Left ventricle myocardium inferior (tissue), 1 donor: ENCODE data around the gene OR11A1. TPM values are rescaled to one million over a fixed set of nuclear protein-coding genes. Genes with fewer than 3 reads are reported as not detected.

Source experiments
- DNase-seq: peaks from one replicate; pipeline ENCODE4 v3.0.0-alpha.2; 2020
- H3K27ac ChIP-seq: fragments of 200-600 bp; replicated peaks from 2 replicates; pipeline ENCODE4 v1.8.0; 2021
- H3K27me3 ChIP-seq: fragments of 200-600 bp; 2 replicates; pipeline ENCODE4 v1.8.0; 2021; ENCODE audit warnings: low read depth
- H3K36me3 ChIP-seq: fragments of 200-600 bp; 2 replicates; pipeline ENCODE4 v1.8.0; 2021
- H3K4me1 ChIP-seq: fragments of 200-600 bp; 2 replicates; pipeline ENCODE4 v1.8.0; 2021
- H3K4me3 ChIP-seq: fragments of 200-600 bp; 2 replicates; pipeline ENCODE4 v1.8.0; 2021; ENCODE audit warnings: mild to moderate bottlenecking, moderate library complexity
- H3K9me3 ChIP-seq: fragments of 200-600 bp; replicated peaks from 2 replicates; pipeline ENCODE4 v1.8.0; 2021
- intact Hi-C: fragments of 100-400 bp; cut with micrococcal nuclease; formaldehyde crosslinking; loops from one replicate; pipeline ENCODE4 v1.11.0; 2022
- total RNA-seq: library from RNA; stranded (reverse); fragmentation: NEBNext Ultra II Directional; extraction: Animal tissue kit (Norgen Biotek cat#: 25700); gene quantifications from one replicate; pipeline ENCODE4 v1.2.1, GENCODE V29; 2021
- TF ChIP-seq, protein P1 (sequence below): fragments of 200-600 bp; IDR thresholded peaks from 2 replicates; pipeline ENCODE4 v1.8.0; 2021; ENCODE audit warnings: antibody characterized with exemption, mild to moderate bottlenecking, borderline replicate concordance
- donor health status: DM: no; HTN: yes; CAD: no; lungs with severe emphysema.

The OR11A1 gene
- total RNA-seq, 1 donor from 2014 or later, result not detected

DNA sequence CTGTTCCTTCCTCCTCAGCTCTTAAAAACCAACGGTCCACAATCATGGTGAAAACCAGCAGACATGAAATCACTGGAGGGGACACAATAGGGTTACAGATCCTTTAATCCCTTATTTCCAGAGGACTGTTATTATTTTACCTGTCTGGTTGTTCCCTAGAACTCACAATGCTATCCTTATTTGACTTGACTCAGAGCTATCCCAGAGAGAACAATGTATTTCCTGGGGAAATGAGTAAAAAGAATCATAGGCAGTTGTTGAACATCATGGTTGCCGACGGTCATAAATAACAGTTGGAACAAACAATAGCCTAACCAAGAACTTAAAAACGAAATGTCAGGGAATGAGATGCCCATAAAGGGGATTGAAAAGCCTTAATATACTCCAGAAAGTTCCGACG lies 9.4 kb upstream of the OR11A1 start:
- H3K4me3 ChIP-seq, result no peak overlapping the region
- no peaks in the 10 kb centered on the region for H3K9me3 ChIP-seq
- H3K27me3 ChIP-seq, result peaks cover 30% of the 10 kb centered on the region
- intact Hi-C loops, result no loop called here
- no peak for DNase-seq
- no peaks in the 10 kb centered on the region for H3K4me1 ChIP-seq
- H3K27ac ChIP-seq, result no peak overlapping the region
- TF ChIP-seq, protein P1, sequence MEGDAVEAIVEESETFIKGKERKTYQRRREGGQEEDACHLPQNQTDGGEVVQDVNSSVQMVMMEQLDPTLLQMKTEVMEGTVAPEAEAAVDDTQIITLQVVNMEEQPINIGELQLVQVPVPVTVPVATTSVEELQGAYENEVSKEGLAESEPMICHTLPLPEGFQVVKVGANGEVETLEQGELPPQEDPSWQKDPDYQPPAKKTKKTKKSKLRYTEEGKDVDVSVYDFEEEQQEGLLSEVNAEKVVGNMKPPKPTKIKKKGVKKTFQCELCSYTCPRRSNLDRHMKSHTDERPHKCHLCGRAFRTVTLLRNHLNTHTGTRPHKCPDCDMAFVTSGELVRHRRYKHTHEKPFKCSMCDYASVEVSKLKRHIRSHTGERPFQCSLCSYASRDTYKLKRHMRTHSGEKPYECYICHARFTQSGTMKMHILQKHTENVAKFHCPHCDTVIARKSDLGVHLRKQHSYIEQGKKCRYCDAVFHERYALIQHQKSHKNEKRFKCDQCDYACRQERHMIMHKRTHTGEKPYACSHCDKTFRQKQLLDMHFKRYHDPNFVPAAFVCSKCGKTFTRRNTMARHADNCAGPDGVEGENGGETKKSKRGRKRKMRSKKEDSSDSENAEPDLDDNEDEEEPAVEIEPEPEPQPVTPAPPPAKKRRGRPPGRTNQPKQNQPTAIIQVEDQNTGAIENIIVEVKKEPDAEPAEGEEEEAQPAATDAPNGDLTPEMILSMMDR, result no peak
- no peaks in the 10 kb centered on the region for H3K36me3 ChIP-seq

DNA sequence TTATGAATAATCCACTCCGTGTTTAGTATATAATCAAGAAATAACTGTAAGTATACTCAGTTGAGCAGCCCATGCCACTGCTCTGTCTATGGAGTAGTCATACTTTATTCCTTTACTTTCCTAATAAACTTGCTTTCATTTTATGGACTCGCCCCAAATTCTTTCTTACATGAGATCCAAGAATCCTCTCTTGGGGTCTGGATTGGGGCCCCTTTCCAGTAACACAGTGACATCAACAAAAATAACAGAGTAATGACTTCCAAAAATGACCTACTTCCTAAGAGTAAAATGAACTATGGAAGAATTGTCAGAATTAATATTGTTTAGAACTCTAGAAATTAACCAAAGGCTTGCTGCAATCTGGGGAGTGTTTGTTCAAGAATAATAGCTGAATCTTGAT lies 8.9 kb upstream of the OR11A1 start:
- H3K4me3 ChIP-seq, result no peak overlapping the region
- intact Hi-C loops, result no loop called here
- TF ChIP-seq, protein P1, result no peak
- DNase-seq, result no peak
- H3K27me3 ChIP-seq, result peaks cover 30% of the 10 kb centered on the region
- H3K27ac ChIP-seq, result no peak overlapping the region
- H3K4me1 ChIP-seq, result no peaks in the 10 kb centered on the region
- no peaks in the 10 kb centered on the region for H3K9me3 ChIP-seq
- H3K36me3 ChIP-seq, result no peaks in the 10 kb centered on the region

DNA sequence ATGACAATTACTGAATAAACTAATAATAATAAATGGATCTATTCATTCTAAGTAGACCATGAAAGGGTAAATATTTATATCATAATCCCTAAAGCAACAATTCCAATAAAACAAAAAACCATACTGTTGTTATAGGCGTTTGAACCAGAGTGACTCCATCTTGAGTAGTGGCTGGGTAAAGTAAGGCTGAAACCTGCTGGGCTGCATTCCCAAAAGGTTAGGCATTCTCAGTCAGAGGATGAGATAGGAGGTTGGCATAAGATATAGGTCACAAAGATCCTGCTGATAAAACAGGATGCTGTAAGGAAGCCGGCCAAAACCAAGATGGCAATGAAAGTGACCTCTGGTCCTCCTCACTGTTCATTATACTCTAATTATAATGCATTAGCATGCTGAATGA lies 8.4 kb upstream of the OR11A1 start:
- no peak for DNase-seq
- Histone ChIP-seq H3K27me3 (peaks cover 30% of the 10 kb centered on the region), H3K9me3 (no peaks in the 10 kb centered on the region), H3K27ac (no peak overlapping the region), H3K4me3 (no peak overlapping the region), H3K36me3 (no peaks in the 10 kb centered on the region), H3K4me1 (no peaks in the 10 kb centered on the region)
- intact Hi-C loops, result no loop called here
- TF ChIP-seq, protein P1, result no peak

DNA sequence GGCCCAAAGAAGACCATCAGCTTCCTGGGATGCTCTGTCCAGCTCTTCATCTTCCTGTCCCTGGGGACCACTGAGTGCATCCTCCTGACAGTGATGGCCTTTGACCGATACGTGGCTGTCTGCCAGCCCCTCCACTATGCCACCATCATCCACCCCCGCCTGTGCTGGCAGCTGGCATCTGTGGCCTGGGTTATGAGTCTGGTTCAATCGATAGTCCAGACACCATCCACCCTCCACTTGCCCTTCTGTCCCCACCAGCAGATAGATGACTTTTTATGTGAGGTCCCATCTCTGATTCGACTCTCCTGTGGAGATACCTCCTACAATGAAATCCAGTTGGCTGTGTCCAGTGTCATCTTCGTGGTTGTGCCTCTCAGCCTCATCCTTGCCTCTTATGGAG lies 5.2 kb upstream of the OR11A1 start:
- Histone ChIP-seq H3K9me3 (no peaks in the 10 kb centered on the region), H3K27me3 (peaks cover 27% of the 10 kb centered on the region), H3K4me3 (no peak overlapping the region), H3K27ac (no peak overlapping the region), H3K36me3 (no peaks in the 10 kb centered on the region), H3K4me1 (no peaks in the 10 kb centered on the region)
- no peak for DNase-seq
- TF ChIP-seq, protein P1, result no peak
- intact Hi-C loops, result no loop called here

DNA sequence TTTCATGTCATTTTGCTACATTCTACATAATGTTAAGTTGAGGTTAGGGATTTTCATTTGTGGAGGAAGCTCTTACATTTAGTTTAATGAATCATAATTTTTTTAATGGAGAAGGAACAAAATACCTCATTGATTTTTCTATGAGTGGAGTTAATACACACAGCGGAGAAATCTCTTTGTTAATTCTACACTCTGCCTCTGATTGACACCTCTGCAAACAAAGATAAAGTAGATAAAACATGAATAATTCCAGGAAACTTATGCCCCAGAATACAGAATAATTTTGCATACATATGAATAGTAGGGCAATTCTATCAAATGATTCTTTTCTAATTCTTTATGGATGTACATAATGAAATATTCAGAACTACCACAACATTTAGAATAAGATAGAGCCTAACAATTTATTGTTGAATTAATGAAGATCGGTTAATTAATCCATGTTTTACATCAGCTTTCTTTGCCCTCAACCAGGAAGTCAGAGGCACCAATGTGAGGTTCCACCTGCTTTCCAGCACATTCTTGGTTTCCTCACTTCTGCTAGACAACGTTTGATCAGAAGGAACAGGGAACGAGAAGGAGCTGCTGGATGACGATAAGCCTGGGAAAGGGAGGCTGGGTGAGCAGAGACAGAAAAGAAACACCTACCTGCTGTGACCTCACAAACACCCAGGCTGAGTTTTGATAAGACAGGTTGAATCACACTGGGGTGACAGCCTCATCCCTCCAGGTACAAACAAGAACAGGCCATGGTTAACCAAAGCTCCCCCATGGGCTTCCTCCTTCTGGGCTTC lies 4.3 kb upstream of the OR11A1 start:
- TF ChIP-seq, protein P1, result no peak
- H3K27ac ChIP-seq, result no peak overlapping the region
- H3K27me3 ChIP-seq, result peaks cover 26% of the 10 kb centered on the region
- H3K9me3 ChIP-seq, result no peaks in the 10 kb centered on the region
- intact Hi-C loops, result no loop called here
- no peak overlapping the region for H3K4me3 ChIP-seq
- H3K4me1 ChIP-seq, result no peaks in the 10 kb centered on the region
- no peak for DNase-seq
- H3K36me3 ChIP-seq, result no peaks in the 10 kb centered on the region
